Stromal cell of bone marrow (primary cell): ENCODE results near the gene TRAIP.
"Not testable (repeated sequence)": the region's sequence is repeated elsewhere in the genome, so short reads cannot be mapped to it uniquely, and the experiment has no call there.

Experiments
- DNase-seq: peaks from one replicate; pipeline ENCODE4 v3.0.0-alpha.2; 2012; ENCODE audit warnings: low read depth

TRAIP gene

DNA sequence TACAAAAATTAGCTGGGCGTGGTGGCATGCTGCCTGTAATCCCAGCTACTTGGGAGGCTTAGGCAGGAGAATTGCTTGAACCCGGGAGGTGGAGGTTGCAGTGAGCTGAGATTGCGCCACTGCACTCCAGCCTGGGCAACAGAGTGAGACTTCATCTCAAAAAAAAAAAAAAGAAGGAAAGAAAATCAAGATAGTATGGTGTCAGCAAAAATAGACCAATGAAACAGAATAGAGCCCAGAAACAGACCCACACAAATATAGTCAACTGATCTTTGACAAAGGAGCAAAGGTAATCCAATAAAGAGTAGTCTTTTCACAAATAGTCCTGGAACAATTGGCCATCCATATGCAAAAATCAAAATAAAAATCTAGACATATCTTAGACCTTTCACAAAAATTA is 33.2 kb downstream of the TRAIP start:
- not testable (repeated sequence) for DNase-seq

DNA sequence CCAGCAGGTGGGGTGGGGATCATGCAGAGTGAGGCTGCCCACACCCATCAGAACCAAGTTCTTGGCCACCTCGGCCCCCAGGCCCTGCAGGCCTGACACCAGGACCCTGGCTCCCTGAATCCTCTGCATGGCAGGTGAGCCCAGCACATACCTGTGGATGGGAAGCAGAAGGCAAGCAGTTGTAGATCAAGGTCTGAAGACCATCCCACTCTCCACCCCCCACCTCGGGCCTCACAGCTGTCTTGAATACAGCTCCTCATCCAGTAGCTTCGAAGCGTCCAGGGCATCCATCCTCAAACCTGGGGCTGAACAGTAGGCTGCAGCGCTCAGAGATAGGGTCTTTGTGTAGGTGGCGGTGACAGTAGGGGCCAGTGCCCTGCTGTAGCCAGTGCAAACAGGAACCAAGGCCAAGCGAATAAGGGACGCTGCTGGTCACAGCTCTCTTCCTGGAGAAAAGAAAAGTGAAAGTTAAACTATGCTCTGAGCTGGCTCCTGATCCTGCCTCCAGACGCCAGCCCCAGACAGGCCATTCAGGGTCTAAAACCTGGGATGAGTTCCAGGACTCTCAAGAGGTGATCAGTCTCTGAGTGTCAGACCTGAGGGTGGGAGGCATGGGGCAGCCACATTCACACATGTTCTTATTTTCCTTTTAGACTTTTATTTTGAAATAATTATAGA is 42.7 kb downstream of the TRAIP start, which contains the start of gene UBA7:
TSS of gene UBA7 (minus strand) at position 457 of the 678 bp plus-strand sequence. CDS start at position 291, 166 bp downstream.
- peak; percentile 45 for DNase-seq

DNA sequence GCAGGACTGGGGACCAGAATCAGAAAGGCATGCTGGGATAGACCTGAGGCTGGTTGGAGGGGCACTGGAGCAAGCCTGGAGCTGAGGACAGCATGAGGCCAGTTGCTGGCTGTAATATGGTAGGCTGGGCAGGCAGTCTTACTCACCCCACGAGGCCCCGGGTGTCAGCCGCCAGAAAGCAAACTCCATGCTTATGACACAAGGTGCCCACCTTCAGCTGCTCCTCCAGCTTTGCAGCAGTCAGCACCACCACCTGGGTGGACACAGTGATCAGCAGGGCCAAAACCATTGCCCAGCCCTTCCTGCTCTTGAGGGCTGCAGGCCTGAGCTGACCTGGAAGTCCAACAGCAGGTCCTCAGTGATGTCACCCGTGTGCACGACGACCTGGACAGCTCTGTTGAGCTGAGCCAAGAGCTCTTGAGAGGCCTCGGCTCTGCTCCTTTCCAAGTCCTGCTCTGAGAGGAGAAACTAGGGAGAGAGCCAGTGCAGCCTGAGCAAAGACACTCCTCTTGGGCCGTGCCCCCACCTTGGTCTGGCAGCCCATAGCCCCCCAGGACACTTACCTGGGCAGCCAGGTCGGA is 43.4 kb downstream of the TRAIP start:
- DNase-seq = no peak

DNA sequence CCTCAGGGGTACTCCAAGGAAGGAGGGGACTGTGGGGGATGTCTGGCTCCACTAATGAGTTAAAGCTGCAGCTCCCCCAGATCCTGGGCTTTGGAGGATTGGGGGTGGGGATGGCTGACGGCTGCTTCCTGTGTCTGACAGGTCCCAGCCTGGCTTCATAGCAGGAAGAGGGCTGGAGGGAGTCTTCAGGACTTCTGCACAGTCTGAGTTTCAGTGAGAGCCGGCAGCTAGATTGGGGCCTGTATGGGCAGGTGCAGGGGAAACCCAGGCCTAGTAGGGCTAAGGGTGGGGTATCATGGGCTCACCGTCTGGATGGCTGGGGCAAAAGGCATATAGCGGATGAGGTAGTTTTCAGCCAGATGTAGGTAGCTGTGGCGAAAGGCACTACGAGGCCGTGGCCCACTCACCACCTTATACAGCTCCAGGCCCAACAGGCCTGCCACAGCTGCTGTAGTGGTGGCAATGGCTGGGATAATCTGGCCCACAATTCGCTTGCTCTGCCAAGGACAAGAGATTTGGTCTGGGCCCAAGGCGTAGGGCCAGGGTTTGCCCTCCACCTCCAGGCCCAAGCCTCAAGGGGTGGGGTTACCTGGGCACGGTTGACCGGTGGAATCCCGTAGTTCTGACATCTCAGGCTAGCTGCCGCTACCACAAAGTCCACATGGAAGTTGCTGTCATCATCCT is 48.8 kb downstream of the TRAIP start:
- no peak for DNase-seq

DNA sequence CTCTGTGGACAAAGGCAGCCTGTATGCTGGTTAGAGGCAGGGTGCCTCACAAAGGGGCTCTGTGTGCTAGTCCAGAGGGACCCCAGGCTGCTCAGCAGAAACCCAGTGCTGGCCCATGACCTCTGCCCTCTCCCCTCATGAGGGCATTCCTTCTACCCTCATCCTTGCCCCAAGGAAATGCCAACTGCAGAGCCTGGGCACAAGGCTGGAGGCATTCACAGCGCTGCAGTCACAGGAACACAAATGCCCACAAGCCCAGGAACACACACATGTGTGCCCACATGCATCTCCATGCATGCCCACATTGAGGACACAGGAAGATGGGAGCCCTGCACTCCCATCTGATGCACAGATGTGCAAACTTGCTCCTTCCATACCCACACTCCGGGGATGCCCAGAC is 49.5 kb downstream of the TRAIP start:
- DNase-seq = no peak

DNA sequence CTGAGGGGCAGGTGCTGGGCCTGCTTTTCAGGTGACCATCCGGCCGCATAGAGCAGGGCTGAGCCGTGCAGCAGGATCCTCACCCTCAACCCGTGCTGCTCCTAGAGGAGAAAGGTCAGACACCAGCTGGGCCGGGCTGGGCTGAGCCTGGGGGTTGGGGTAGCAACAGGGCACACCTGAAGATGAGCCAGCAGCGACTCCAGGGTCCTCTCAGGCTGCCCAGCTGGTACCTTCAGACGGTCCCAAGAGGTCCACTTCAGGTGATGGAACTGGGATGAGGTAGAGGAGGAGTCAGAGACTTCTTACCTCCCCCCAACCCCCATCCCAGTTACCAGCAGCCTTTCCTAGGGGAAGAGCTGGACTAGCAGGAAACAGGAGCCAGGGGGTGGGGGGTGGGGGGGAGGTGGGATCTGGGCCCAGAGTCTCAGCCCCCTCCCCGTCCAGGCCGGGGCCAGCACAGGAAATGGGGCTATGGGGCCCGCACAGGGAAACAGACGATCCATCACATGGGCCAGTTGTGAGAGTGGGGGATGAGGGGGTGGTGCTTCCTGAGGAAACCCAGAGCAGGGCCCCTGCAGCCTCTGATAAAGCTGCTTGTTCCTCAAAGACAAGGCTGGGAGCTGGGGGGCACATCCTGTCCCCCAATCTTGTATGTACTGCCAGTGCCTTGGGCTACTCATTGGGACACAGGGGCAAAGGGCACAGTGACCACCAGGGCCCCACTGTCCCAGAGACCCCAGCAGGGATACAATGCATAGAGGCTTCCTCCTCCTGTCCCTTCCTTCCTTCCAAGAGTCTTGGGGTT is 50.3 kb downstream of the TRAIP start:
- no peak for DNase-seq

DNA sequence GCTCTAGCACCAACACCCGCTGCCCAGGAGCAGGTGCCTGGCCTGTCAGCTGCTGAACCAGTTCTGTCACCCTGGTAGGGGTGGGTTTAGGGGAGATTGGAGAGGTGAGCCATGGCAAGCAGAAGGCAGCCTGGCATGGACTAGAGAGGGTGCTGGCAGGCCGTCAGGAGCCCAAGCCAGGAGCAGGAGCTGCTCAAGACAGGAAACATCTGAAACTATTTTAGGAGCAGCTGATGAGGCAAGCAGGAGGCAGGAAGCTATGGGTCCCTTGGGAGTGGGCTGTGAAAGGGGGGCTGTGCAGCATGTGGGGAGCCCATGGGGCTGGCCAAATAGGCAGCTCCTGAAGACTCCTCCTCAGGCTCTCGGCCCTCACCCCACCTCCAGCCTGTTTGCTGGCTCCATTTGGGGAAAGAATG is 51.0 kb downstream of the TRAIP start:
- peak; percentile 86 for DNase-seq

DNA sequence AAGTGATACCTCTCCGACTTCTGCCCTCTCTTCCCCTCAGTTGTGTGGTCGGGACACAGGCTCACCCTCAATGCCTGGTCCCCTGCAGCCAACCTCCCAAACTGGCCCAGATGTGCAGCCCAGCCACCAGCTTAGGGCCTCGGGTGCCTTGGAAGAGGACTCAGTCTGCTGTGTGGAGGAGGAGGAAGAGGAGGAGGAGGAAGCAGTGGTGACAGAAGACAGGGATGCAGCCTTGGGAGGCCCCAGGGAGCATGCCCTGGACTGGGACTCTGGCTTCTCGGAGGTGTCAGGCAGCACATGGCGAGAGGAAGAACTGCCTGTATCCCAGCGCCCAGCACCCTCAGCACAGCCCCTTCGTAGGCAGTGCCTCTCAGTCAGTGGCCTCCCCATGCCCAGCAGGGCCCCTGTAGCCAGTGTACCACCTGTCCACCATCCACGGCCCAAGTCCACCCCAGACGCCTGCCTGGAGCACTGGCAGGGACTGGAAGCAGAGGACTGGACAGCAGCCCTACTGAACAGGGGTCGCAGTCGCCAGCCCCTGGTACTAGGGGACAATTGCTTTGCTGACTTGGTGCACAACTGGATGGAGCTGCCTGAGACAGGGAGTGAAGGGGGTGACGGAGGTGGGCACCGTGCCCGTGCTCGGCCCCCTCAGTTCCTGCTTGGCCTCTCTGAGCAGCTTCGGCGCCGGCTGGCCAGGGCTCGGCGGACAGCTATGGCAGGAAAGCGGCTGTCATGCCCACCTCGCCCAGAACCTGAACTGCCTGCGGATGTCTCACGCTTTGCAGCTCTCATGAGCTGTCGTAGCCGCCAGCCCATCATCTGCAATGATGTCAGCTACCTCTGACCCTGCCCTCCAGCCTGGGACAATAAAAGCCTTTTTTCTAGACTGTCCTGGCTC is 52.0 kb downstream of the TRAIP start:
- no peak for DNase-seq

DNA sequence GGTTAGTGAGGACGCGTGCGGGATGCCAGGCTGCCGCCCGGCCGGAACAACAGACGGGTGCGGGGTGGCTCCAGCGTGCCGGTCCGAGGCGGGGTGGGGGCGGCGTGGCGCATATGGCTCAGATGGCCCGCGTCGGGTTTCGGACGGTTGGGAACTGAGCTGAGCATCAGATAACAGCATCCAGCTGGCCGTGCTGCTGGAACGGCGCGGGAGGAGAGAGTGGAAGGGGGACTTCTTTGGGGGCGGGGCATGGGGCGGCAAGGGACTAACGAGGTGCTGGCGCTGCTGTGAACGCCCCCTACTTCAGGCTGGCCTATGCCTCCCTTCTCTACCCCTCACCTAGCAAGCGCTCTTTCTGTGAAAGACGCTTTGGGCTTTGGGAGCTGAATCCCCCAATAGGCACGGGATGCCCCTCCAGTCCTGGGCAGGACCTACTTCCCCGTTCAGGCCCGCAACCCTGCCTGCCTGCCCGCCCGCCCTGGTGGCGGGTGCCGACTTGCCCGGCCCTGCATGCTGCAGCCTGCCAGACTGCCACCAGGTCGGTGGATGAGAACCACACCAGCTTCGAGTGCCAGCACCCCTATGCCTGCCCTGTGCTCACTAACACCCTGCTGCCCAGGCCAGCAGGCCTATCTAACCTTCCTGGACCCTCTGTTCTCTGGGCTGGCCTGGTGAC is 52.8 kb downstream of the TRAIP start:
- DNase-seq = no peak

DNA sequence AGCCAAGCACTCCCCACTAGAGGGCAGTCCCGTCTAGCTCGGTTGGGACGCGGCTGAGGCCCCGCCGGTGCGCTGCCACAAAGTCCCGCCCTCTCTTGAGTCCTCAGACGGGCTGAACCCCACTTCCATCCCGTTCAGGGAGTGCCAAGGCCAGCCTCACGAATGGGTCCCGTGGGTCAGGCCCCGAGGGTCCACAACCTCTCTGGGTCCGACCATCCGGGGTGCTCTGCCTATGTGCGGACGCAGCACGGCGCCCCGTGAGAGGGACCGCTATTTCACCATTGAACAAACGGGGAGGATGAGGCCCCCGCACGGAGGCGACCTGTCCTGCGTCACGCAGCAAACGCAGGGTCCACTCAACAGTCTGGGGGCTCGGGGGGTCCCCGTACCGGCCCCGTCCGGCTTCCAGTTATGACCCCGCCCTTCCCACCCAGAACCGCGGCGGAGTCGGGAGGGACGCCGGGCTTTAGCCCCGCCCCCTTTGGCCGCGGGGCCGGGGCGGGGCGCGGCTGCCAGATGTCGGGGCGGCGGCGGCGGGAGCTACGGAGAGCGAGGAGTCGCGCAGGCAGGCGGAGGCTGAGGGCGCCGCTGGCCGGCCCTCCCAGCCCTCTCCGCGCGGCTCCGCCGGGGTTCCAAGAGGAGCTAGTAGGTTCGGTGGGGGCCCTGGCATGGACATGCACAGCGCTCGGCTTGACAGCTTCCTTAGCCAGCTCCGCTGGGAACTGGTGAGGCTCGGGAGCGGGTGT is 53.5 kb downstream of the TRAIP start, which contains the start of gene INKA1:
TSS of gene INKA1 (plus strand) at position 543 of the 746 bp plus-strand sequence. CDS start at position 675, 132 bp downstream.
- DNase-seq = peak; percentile 69

DNA sequence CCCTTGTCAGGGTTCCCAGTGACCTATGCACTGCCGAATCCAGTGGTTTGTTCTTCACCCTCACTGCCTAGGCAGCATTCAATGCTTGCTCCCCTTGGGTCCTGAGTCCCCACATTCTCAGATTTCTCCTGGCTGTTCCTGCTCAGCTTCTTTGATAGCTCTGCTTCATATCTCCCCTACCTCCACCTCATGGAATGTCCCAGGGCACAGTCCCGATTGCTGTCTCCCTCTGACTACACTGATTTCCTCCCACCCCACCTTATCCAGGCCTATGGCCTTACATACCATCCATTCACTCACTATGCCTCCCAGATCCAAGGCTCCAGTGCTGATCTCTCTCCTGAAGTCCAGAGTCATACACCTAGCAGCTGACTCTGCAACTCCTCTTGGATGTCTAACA is 55.2 kb downstream of the TRAIP start:
- no peak for DNase-seq

DNA sequence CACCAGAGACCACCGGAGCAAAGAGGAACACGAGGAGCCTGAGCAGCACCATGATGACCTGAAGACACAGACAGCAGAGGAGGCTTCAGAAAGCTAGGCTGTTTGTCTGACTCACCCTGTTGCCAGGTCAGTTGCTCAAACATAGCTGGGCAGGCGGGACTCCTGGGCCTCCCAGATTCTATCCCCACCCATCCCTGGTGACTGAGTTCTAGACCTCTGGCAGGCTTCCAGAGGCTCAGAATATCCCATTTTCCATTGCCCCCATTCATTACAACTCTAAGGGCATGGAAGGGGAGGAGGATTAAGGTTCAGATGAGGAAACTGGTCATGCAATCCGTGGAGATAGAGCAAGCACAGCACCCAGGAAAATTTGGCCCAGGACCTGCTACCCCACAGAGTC is 56.6 kb downstream of the TRAIP start, which contains the start of gene CDHR4:
TSS of gene CDHR4 (minus strand) at position 113 of the 400 bp plus-strand sequence. CDS start at position 52, 61 bp downstream.
- DNase-seq = peak; percentile 93

DNA sequence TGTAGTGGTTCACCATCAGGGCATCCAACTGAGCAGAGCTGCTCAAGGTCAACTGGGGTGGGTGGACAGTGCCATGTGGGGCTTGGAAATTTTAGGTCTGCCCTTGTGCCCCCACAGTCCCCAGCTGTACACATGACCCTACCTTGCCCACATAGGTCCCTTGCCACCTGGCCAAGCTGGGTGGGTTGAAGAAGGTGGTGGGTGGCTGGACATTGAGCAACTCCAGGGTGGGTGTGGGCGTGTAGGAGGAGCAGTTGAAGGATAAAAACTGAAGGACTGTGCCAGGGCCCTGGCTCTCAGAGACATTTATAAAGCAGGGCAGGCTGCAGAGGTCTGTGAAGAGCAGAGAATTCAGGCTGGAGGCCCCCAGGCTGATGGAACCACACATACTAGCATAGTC is 57.3 kb downstream of the TRAIP start:
- no peak for DNase-seq

DNA sequence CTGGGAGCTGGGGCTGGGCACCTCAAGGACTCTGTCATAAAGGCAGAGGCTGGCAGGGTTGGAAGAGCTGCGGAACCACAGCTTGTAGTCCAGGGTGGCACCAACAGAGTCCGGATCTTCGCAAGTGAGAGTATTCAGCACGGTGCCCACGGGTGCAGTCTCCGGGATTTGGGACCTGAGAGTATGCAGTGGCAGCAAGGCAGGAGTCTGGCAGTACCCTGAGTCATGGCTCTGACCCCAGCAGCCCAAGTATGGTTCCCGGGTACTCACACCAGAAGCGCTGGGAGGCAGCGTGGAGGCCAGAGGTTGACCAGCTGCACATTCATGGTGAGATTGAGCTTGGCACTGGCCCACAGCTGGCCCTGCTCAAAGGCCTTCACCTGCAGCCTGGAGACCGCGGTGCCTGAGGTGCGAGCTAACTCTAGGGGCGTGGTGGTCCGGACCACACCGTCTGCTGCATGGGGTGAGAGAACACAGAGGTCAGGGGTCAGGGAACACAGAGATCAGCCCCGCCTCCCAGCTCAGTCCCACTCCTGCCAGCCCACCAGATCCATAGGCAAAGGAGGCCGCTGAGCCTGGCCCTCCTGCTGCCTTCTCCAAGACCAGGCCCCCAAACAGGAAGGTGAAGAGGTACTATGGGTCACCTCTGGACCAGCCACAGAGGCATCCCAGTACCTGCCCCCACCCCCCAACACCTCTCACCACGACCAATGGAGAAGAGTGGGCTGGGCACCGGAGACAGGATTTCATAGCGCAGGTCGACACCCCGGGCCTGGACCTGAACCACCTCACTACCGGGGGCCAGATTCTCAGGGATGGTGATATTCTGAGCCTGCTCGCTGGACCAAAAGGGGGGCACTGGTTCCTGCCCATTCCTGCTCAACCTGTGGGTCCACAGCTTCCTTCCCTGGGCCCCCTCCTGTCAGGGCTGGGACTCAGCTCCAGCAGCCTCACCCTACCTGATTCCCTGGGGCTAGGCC is 61.1 kb downstream of the TRAIP start:
- no peak for DNase-seq

DNA sequence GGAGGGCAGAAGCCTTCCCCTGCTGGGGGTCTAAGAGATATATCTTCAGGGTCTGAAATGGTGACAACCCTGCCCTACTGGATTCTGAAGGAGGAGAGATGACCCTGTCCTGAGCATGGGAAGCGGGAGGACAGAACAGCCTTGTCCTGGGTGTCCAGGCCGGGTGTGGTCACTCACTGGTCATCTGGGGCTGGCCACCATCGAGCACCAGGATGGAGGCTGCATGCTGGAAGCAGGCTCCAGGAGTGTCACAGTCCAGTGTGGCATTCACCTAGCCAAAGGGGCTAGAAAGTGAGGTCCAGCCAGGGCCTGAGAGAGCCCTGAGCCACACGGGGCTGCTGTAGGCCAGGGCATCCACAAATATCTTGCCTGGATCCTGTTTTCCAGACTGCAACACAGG is 61.9 kb downstream of the TRAIP start:
- DNase-seq = no peak

DNA sequence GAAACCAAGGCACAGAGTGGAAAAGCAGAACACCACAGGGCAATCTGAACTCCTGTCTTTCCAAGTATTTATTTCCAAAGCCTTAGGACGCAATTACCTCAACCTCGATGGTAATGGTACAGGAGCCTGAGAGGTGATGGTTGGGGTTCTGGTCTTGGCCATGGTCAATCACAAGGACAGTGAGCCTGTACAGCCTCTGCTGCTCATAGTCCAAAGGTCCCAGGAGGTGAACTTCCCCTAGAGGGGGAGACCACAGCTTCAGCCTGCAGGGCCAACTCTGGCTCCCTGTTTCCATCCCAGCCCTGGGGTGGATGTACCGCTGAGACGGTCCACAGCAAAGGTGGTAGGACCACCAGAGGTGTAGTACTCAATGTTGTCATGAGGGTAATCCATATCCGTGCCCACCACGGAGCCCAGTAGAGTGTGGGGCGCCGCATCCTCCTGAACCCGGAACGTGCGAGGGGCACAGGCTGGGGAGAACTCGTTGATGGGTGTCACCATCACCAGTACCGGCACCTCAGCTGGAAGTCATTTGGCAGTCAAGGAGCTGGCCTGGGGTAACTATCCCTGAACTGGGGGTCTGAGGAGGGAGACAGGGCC is 62.8 kb downstream of the TRAIP start:
- DNase-seq = no peak

DNA sequence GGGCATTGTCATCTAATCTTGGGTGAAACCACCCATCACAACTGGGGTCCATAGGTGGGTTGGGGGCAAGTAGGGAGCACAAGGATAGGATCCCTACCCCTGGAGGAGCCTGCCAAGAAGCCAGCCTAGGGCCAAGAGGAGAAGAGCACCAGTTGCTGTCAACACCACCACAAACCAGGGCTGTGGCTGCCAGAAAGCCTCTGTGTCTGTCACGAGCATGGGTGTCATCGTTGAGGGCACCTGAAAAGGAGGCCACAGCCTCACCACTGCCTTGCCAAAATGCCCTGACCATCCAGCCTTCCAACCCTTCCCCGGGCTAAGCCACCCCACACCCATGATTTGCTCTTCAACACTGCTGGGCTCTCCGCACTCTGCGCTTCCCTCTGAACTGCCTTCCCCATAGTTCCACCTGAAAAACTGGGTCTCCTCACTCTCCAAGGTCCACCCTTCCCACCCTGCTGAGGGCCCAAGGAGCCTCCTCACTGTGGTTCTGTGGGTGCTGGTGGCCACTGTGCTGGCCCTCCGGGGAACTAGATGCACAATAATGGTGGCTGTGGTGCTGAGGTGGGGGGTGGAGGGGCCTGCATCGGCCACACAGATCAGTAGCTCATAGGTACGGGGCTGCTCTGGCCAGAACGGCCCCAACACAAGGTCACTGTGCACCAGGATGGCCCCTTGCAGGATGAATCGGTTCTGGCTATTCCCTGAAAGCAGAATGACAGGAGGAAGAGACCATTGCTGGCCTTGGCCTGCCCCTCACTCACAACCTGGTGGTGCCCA is 63.8 kb downstream of the TRAIP start:
- no peak for DNase-seq
